ENCODE measurements around the gene VAV2.

Gene VAV2

DNA sequence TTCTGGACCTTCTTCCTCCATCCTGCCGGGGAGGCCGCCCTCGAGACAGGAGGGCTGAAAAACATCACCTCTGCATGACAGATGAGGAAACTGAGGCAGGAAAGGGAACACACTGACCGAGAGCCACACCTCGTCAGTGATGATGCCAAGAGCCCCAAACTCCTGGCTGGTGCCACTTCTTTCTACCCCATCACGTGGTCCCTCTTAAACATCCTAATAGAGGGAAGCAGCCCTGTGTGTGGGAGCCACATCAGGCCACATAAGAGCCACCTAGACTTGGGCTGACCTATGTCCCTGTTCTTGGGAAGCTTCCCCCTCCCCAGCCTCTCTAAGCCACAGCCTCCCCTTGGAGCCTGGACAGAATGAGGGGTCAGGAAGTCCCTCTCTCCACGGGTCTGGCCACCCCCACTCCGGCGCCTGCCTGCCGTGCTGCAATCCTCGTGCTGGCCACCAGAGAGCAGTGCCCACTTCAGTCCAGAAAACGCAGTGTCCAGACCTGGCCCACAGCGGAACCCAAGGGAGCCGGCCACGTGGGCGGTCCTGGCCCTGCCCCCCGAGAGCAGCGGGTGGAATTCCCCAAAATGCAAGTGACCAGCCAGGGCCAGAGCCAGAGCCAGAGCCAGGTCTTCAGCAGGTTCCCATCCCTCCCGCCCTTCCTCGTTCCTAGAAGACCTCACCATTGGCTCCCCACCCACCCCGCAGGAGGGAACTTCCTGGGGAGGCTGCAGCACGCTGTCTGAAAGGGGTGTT is 199.2 kb downstream of the VAV2 start:
- DNase-seq, result peak; percentile 95 to 97 (median 96)

DNA sequence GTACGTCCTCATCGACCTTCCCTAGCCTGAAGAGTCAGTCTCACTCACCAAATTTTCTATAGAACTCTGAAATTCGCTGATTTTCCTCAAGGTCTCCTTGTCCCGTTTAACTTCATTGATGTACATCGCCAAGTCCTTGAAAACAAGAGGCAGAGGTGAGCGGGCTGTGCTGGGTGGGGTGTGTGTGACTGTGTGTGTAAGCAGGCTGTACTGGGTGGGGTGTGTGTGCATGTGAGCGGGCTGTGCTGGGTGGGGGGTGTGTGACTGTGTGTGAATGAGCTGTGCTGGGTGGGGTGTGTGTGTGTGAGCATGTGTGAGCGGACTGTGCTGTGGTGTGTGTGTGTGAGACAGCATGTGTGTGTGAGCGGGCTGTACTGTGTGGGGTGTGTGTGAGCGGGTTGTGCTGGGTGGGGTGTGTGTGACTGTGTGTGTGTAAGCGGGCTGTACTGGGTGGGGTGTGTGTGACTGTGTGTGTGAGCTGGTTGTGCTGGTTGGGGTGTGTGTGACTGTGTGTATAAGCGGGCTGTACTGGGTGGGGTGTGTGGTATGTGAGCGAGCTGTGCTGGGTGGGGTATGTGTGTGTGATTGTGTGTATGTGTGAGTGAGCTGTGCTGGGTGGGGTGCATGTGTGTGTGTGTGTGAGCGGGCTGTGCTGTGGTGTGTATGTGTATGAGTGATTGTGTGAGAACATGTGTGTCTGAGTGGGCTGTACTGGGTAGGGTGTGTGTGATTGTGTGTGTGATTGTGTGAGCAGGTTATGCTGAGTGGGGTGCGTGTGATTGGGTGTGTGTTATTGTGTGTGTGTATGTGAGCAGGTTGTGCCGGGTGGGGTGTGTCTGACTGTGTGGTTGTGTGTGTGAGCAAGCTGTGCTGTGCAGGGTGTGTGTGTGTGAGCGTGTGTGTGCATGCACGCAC is 200.1 kb downstream of the VAV2 start:
- no peak for DNase-seq

DNA sequence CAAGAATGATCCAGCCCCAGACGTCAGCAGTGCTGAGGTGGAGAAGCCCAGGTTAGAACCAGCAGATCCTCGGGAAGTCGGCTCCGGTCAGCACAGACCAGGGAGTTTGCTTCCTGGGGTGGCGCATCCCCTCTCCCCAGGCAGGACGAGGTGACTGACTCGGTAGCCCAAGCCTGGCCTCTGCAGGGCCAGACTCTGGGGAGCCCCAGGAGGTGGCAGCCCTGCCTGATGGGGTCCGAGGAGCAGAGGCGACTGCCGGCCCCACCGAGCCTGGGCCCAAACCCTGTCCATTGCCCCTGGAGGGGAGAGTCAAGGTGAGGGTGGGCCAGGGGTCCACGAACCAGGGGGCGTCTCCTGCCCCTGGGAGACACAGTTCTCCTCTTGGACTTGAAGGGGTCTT is 201.1 kb downstream of the VAV2 start:
- DNase-seq, result no peak

DNA sequence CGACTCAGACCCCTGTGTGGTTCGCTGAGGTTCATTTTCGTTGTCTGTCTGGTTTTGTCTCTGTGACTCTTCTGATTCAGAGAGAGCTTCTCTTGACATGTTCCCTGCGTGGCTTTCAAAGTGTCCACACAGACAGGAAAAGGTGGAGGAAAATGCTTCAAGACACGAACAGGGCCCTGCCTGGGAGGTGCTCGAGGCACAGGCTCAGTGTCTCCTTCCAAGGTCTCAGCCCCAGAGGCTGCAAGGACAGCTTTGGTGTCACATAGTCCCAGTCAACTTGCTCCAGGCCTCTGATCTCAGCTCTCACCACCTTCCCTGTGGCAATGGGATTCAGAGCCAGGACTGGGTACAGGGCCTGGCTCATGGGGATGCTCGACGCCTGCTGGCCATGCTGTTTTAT is 202.3 kb downstream of the VAV2 start:
- no peak for DNase-seq

DNA sequence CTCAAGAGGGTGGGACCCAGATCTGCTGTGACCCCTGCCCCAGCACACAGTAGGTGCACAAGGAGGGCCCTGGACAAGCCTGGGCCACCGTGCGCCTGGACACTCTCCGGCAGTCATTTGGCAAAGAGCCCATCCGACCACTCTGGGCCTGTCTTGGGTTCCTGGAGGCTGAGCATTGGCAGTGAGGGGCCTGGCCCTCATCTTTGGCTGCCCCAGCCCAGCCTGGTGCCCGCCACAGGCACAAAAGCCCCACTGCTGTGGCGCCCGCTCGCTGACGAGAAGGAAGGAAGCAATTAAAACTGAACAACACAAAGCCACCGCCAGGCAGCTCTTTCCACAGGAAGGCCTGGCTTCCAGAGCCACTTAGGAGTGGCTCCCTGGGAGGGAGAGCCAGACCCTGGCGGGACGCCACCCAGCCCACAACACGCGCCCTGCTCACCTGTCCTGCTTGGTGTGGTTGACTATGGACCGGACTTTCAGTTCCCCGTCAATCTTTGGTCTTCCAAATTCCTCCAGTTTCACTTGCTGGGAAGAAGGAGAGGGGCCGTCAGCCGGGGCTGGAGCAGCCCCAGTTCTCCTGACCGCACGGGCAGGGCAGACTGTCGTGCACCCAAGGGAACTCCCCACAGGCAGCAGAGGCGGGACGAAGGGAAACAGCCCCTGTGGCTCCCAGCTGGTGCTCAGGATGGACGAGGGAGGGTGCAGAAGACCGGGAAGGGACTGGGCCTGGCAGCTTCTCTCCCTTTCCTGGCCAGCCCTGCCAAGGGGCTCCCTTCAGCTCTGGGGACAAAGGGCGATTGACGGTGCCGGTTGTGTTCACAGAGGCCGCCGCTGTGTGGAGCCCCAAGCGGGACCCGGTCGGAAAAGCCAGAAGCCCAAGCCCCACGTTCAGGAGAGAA is 203.1 kb downstream of the VAV2 start:
- DNase-seq, result peak; percentile 32 to 52 (median 38)

DNA sequence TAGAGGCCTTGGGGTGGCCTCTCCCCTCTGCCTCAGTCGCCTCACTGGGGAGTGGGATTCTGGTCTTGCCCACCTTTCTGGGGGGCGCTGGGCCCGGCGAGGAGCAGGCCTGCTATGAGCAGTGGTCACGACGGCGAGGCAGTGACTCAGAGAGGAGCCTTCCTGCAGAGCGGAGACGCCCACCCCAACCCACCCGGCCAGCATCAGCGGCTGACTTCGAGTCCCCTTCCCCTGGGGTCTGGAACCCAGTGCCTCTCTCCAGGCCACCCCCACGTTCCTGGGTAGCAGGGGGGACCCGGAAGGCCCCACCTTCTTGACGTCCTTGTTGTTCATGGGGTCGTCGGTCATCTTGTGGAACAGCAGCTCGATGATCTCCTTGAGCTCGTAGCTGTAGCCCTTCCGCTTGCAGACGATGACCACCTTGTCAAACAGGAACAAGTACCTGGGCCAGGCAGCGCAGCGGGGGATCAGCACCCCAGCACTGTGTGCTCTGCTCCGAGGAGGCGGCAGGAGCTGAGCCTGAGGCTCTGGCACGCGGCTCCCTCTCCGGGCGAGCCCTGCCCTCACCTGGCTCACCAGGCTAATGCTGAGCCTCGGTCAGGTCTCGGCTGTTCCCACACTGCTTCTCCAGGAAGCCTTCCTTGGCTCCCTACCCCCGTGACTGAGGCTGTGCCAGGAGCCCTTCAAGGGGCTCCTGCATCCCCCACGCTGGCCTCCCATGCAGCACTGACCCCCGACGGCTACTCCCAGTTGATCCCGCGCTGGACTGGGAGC is 203.9 kb downstream of the VAV2 start:
- DNase-seq, result no peak

DNA sequence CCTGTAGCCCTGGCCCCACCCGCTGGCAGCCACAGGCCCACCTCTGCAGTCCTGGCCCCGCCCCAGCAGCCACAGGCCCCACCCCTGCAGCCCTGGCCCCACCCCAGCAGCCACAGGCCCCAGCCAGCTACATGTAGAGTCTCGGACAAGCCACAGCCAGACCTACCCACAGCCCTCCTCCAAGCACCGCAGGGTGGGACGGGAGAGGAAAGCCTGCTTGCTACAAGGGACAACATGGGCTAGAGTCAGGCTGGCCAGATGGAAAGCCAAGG is 204.4 kb downstream of the VAV2 start:
- DNase-seq, result peak; percentile 33 to 59 (median 36)

DNA sequence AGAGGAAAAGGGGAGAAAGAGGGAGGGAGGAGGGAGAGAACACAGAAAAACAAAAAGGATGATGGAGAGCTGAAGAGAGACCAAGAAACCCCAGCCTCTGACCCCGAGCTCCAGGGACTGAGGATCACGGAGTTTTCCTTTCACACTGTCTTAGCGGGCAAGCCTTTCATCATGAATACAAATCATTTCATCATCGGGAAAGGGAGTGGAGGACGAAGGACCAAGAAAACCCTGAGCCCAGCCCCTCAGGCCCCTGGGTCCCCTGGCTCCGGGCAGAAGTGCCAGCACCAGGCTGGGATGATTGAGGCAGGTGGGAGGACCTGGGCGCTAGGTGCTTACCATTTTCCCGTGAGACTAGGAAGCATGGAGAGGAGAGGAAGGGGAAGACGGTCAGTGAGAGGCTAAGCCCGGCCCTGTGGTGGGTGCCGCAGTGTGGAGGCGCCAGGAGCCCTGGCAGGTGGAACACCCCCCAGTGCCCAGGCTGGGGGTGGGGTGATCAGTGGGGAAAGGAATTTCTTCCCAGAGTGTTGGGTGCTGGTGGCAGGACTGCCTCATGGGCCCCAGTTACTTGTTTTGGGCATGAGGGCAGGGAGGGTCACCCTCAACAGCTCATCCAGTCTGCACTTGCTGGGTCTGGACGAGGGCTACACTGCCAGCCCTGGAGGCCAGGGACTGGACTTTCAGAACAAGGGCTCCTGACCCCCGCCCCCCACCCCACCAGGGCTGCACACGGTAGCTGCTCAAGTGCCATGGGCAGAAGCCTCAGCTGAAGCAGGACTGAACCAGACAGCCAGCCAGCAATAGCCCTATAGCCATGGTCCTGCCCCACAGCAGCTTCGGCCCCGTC is 205.0 kb downstream of the VAV2 start:
- DNase-seq, result peak; percentile 17 to 24 (median 22)

DNA sequence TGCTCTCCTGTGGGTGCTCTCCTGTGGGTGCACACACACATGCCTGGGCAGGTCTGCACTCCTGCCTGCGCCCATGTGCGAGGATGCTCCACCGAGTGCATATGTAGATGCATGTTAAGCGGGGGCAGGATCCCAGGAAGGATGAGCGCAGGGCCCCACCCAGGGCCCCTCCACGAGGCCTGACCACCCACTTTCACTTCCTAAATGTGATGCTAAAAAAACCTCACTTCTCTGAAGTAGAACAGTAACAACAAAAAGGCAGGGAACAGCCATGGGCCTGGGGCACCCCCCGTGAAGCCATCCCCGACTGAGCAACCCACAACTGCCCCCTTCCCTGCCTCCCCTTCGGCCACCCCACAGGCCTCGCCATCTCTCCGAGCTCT is 205.8 kb downstream of the VAV2 start:
- DNase-seq, result peak; percentile 38 to 52 (median 40)

DNA sequence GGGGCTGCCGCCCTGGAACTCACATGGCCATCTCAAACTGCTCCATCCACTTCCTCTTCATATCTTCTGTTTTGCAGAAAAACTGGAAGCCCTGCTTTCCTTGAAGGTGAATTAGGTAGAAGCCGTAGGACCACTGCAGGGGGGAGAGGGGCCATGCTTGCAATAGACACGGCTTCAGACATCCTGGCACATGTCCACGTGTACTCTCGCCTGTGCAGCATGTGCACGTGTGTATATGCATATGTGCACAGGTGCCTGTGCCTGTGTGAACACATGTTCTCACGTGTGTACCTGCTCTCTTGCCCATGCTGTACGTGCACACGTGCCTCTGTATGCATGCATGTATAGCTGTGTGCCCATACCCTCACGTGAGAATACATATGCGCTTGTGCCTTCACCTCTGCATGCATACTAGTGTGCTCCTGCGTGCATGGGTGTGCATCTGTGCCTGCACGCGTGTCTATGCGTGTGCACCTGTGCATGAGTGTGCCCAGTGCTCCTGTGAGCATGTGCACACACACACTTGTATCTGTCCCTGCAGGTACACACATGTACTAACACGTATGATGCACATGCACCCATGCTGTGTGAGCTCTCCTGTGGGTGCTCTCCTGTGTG is 206.3 kb downstream of the VAV2 start:
- no peak for DNase-seq

DNA sequence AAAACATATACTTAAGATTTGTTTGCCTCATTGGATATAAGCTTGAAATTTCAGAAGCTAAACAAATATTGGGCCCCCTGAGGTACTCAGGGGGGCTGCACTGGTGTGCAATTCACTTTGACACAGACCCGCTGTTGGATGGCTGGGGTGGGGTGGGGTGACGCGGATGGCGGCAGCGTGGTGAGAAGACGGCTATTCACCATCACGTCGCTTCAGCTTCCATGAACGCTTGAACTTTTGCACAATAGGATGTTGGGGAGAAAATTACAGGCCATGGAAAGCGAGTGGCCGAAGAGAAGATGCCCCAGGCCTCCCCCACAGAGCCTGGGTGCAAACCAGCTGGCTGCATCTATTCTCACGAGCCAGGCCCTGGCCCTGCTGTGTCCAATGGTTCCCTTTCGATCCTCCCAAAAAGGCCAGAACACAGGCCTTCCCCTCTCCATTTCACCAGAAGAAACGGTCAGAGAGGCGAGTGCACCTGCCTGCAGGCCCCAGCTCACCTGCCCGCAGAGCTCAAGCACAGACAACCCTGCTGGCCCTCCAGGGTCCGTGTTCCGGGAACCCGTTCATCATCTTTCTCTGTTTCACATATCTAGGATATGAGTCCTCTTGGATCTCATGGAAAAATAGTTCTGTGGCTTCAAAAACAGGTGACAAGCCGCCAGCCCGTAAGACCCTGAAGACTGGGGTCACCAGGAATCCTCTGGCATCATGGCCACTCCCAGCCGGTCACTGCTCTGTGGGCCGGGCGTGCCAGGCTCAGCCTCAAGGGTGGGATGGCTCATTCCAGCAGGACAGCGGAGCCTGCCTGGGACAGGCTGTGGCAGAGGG is 207.2 kb downstream of the VAV2 start:
- no peak for DNase-seq

DNA sequence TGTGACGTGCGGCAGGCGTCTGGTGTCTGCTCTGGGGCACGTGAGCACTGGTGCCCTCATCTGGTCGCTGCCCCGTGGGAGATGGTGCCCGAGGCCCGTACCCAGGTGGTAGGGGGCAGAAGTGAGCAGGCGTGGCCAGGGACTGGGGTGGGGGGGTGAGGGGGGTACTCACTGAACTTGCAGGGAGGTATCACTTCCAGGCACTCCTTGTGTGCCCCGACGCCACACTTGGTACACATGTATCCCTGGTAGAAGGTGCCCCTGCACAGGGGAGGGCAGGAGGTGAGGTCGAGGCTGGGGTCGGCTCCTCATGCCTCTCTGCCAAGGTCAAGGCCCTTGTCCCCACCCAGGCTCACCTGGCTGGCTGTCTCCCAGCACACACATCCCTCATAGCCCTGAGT is 208.8 kb downstream of the VAV2 start:
- DNase-seq, result no peak

DNA sequence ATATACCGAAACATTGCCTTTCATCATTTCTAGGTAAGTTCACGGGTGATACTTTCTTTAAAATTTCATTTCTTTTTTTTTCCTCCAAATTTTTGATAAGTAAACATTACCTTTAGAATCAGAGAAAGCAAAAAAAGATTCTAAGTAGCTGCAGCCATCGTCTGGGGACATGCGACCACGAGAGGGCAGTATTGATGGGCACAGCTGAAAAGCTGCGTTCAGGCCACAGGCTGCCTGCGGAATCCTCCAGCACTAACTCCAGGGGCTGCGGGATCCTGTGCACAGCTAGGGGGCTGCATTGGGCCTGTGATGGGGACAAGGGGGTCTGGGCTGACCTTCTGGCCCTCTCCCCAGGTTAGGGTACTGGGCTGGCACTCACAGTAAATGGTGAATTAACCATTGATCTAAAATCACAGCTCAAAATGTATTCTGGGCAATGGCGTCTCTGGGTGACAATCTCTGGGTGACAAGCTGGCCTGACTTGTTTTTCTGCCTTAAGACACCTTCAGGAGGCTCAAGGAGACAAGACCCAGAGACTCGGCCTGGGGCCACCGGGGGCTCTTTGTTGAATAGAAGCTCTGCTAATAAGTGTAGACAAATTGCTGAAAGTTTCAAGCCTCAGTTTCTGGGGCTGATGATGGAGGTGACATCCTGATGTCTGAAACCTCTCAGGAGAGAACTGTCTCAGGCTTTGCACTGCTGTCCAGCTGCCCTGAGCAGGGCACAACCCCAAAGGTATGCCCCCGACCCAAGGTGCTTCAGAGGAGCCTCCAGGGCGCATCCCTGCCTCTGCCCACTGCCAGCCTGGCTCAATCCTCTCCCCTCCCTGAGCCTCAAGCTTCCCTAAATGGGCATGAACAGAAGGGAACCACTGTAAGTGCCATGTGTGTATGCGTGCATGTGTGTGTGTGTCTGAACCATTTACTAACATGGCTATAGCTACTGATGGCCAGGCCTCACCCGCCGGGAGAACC is 209.7 kb downstream of the VAV2 start:
- peak; percentile 73 to 85 (median 83) for DNase-seq

DNA sequence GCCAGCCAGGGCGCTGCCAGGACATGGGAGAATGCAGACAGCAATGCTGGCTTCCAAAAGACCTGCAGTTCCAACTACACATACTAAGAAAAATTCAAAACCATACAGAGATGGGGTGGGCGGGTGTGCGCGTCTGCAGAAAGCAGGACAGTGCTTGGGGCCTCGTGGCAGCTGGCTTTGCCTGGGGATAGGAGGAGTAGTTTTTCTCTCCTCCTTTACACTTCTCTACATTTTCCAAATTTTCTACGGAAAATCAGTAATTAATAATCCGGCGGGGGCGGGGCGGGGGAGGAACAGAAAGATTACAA is 210.3 kb downstream of the VAV2 start:
- no peak for DNase-seq

DNA sequence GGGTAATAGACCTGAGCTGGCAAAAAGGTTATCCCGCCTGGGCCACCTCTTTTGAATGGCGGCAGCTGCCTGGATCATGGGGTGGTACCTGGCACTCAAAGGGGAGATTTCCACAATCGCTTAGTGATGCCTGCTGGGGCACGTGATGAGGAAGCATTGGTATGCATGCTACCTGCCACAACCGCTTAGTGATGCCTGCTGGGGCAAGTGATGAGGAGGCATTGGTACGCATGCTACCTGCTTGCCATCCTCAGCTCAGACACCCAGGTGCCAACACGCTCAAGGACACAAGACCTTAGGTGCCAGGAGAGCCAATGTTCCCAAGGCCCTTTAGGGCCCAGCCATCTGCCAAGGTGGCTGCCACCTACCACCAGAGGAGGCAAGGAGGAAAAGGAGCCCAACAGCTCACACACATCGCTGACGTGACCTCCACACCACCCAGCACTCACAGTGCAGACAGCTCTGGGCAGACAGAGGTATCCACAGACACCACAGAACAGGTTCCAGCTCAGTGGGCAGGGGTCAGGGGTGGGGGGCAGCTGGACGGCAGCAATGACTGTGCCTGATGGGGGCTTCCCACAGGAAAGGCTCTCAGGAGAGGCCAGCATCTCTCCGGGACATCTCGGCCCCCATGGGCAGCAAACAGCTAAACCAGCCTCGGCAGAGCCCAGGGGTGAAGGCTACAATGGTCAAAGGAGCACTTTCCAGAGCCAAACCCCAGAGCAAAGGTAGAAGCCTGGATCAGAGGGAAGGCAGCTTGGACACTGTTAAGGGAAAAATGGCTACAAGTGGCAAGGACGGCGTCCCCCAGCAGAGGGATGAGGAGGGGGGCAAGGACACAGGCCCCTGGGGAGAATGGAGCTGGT is 210.9 kb downstream of the VAV2 start:
- no peak for DNase-seq

DNA sequence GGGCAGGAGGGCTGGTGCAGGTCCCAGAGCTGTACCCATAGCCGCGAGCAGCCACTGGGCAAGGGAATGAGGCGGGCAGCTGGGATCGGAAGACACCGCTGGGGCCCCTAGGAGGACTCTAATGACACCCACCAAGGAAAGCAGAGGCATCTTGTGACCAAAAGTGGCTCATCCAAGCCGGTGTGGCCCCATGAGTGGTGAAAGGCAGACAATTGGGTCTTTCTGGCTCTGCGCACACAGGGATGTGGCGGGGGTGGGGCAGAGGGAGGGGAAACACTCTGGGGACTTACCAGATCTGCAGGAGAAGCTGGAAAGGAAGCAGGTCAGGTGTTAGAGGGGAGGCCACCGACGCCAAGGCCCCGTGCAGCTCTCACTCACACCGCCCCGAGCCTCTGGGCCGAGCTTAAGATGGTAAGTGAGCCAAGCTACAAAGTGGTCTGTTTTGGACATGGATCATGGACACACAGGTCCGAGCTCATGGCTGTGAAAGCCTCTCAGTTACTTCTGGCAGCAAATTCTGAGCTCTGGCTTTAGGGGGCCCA is 211.6 kb downstream of the VAV2 start:
- DNase-seq, result no peak

DNA sequence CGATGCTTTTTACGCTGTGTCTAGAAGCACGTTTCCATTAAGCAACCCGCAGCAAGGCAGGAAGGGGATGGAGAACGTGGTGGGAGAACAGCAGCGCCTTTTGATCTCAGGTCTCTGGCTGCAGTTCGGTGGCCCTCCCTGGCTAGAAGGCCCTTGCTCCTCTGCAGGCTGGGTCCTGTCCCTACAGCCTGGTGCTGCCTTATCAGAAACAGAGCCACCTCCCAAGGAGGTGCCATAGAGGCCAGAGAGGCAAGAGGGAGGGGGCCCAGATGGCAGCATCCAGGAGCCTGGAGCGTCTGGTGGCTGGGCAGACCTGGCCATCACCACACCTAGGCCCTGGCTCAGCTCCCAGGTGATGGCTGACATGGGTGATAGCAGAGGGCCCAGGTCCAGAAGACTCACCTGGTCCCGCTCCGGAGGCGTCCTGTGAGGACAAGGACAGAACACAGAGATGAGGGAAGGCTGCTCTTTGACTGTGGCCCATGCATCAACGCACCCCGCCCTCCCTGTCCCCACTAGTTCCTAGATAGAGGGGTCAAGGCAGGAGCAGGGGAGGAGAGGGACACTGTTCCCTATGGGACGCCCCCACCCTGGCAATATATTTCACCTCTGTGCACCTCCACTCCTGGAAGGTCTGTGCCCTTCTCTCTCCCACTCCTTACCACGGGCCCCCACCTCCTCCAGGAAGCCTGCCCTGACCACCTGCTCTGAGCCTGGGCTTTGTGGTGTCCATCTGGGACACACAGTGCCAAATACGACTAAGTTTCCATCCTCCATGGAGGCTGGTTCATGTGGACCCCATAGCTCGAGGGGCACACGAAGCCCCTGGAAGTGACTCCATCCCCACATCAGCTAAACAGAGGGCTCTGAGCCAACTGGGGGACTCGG is 212.4 kb downstream of the VAV2 start:
- no peak for DNase-seq
